K562 (cell line): ENCODE data around the gene CHST8. TPM values are rescaled to one million over a fixed set of nuclear protein-coding genes. Genes with fewer than 3 reads are reported as not detected.

Experiments used
- ATAC-seq: fragments of 200-7000 bp; cut with Tn5 transposase; 3 replicates; pipeline ENCODE4 v1.9.1; 2020; ENCODE audit warnings: moderate library complexity
- BruUV-seq: library from RNA; stranded (reverse); fragments of 400-500 nt; replicated peaks from 2 replicates; lab custom pipeline; 2021; lab: Mats Ljungman, UMichigan
- CTCF ChIA-PET: fragments of 300-600 bp; formaldehyde crosslinking; extraction: SDS; loops from one replicate; lab custom pipeline; 2021; ENCODE audit warnings: low intra/inter-chr PET ratio; lab: Yijun Ruan, JAX
- POLR2A ChIA-PET: fragments of 300-600, 350-650 bp; sonication (Branson Sonifier 250); formaldehyde crosslinking; extraction: SDS; loops from one replicate; lab custom pipeline; 2021; ENCODE audit warnings: antibody characterized with exemption, inconsistent platforms; lab: Yijun Ruan, JAX
- DNase-seq, 4 experiments: peaks; one replicate each; pipeline versions ENCODE4 v3.0.0 to v3.0.0-alpha.2; 2011 to 2018; ENCODE audit warnings: low spot score in 3 of 4, mixed read lengths in 3 of 4; ENCODE audit errors: extremely low read depth in 1 of 4
- FAIRE-seq: peaks from 2 replicates; lab custom pipeline; 2011; peaks lifted over from hg19 to GRCh38; lab: Jason Lieb, UNC
- H2AFZ ChIP-seq: 2 replicates; pipeline ENCODE4 v1.6.0; 2011; ENCODE audit warnings: low read depth, low read length, control low read depth, inconsistent platforms
- H3K27ac ChIP-seq: fragments of 200-600 bp; 3 replicates; pipeline ENCODE4 v1.8.0; 2011; ENCODE audit warnings: low read depth, mild to moderate bottlenecking, control low read depth, inconsistent platforms, low read length, moderate library complexity, mixed read lengths; ENCODE audit errors: extremely low read depth
- H3K27me3 ChIP-seq, 2 experiments: fragments of 300-600 bp in 1 of 2; 2 replicates in 1 of 2; 3 replicates in 1 of 2; pipeline versions ENCODE4 v1.6.0 to v1.8.0; 2011; ENCODE audit warnings: inconsistent platforms in 2 of 2, low read length in 2 of 2, mild to moderate bottlenecking in 1 of 2, mixed read lengths in 1 of 2, moderate library complexity in 1 of 2; ENCODE audit not compliant: control insufficient read depth in 2 of 2, insufficient read depth in 2 of 2
- H3K36me3 ChIP-seq: fragments of 300-600 bp; 3 replicates; pipeline ENCODE4 v1.8.0; 2011; ENCODE audit warnings: mild to moderate bottlenecking, low read length, inconsistent platforms; ENCODE audit not compliant: control insufficient read depth, insufficient read depth
- H3K4me1 ChIP-seq, 2 experiments: fragments of 200-600 bp in 1 of 2; replicated peaks in 1 of 2; 2 replicates in 1 of 2; 3 replicates in 1 of 2; pipeline versions ENCODE4 v1.5.1 to v1.8.0; 2011; ENCODE audit warnings: inconsistent platforms in 2 of 2, low read length in 2 of 2, mild to moderate bottlenecking in 1 of 2, mixed read lengths in 1 of 2, moderate library complexity in 1 of 2; ENCODE audit not compliant: control insufficient read depth in 2 of 2, insufficient read depth in 2 of 2
- H3K4me2 ChIP-seq: 2 replicates; pipeline ENCODE4 v1.6.1; 2011; ENCODE audit warnings: low read length, control low read depth, inconsistent platforms, mixed read lengths; ENCODE audit not compliant: insufficient read depth
- H3K4me3 ChIP-seq: fragments of 200-600 bp; sonication (generic), shearing (Covaris generic); 2 replicates; pipeline ENCODE4 v1.5.1; 2016; ENCODE audit warnings: control low read depth, inconsistent platforms
- H3K79me2 ChIP-seq: fragments of 200-600 bp; 3 replicates; pipeline ENCODE4 v1.8.0; 2011; ENCODE audit warnings: low read length, inconsistent platforms; ENCODE audit not compliant: control insufficient read depth, insufficient read depth
- H3K9ac ChIP-seq, 2 experiments: 2 replicates each; pipeline versions ENCODE4 v1.6.0 to v1.6.1; 2011; ENCODE audit warnings: low read depth in 2 of 2, low read length in 2 of 2, control low read depth in 1 of 2, inconsistent platforms in 1 of 2, mild to moderate bottlenecking in 1 of 2, mixed read lengths in 1 of 2; ENCODE audit not compliant: insufficient read depth in 1 of 2
- H3K9me1 ChIP-seq: one replicate; pipeline ENCODE4 v1.6.0; 2011; ENCODE audit warnings: inconsistent platforms, mild to moderate bottlenecking, low read length, moderate library complexity; ENCODE audit not compliant: control insufficient read depth, insufficient read depth
- H3K9me3 ChIP-seq: replicated peaks from 2 replicates; pipeline ENCODE4 v1.5.1; 2011; ENCODE audit warnings: low read depth, low read length, inconsistent platforms; ENCODE audit not compliant: control insufficient read depth, insufficient read depth
- H4K20me1 ChIP-seq: replicated peaks from 2 replicates; pipeline ENCODE4 v1.6.1; 2011; ENCODE audit warnings: low read length, inconsistent platforms, mixed read lengths; ENCODE audit not compliant: control insufficient read depth, insufficient read depth
- DMBX1 ChIP-seq: fragments of 250-450 bp; sonication (Bioruptor Pico); IDR thresholded peaks from 2 replicates; pipeline ENCODE4 v1.8.0; 2022; ENCODE audit warnings: inconsistent platforms, mild to moderate bottlenecking, moderate library complexity, borderline replicate concordance
- E4F1 ChIP-seq: fragments of 250-450 bp; sonication (Bioruptor Pico); IDR thresholded peaks from 2 replicates; pipeline ENCODE4 v1.5.0; 2021; ENCODE audit warnings: mild to moderate bottlenecking, borderline replicate concordance
- FOS ChIP-seq: IDR thresholded peaks from 3 replicates; pipeline ENCODE4 v1.6.1; 2011; ENCODE audit not compliant: insufficient read length; ENCODE audit errors: extremely low read depth
- GABPA ChIP-seq: fragments of 200-800 bp; sonication (Bioruptor generic); conservative IDR thresholded peaks from 2 replicates; pipeline ENCODE4 v1.6.1; 2016; ENCODE audit warnings: low read depth, missing genetic modification characterization, missing compliant biosample characterization
- GTF2F1 ChIP-seq: IDR thresholded peaks from 2 replicates; pipeline ENCODE4 v1.6.1; 2011; ENCODE audit warnings: low read depth, low read length, improper control_type of control experiment
- MBD2 ChIP-seq: sonication (generic); IDR thresholded peaks from 2 replicates; pipeline ENCODE4 v1.6.1; 2016; ENCODE audit warnings: low read depth, borderline replicate concordance
- MEIS2 ChIP-seq: fragments of 450-650 bp; IDR thresholded peaks from 2 replicates; pipeline ENCODE4 v1.6.1; 2014; ENCODE audit warnings: mild to moderate bottlenecking; ENCODE audit not compliant: partially characterized antibody
- NFXL1 ChIP-seq: fragments of 450-650 bp; formaldehyde crosslinking; IDR thresholded peaks from 2 replicates; pipeline ENCODE4 v1.4.0; 2021; ENCODE audit warnings: mild to moderate bottlenecking
- POLR2A ChIP-seq: fragments of 450-650 bp; conservative IDR thresholded peaks from 2 replicates; pipeline ENCODE4 v1.6.1; 2016
- SRF ChIP-seq, 2 experiments: fragments of 250-450, 450-650 bp in 1 of 2; sonication (Bioruptor Pico) in 1 of 2; sonication (generic) in 1 of 2; formaldehyde crosslinking; IDR thresholded peaks; 2 replicates each; pipeline versions ENCODE4 v1.5.0 to v1.5.1; 2020 to 2022; ENCODE audit warnings: mild to moderate bottlenecking in 1 of 2, missing genetic modification reagents in 1 of 2
- ZBTB26 ChIP-seq: fragments of 450-650 bp; formaldehyde crosslinking; IDR thresholded peaks from 2 replicates; pipeline ENCODE4 v1.4.0; 2022; ENCODE audit warnings: missing genetic modification characterization
- ZNF232 ChIP-seq: sonication (generic); formaldehyde crosslinking; IDR thresholded peaks from 2 replicates; pipeline ENCODE4 v1.8.0; 2022; ENCODE audit warnings: mild to moderate bottlenecking, missing genetic modification reagents
- ZNF431 ChIP-seq: sonication (generic); formaldehyde crosslinking; IDR thresholded peaks from 2 replicates; pipeline ENCODE4 v1.8.0; 2022; ENCODE audit warnings: mild to moderate bottlenecking, missing genetic modification reagents
- ZZZ3 ChIP-seq: fragments of 450-650 bp; IDR thresholded peaks from 2 replicates; pipeline ENCODE4 v1.6.1; 2016; ENCODE audit warnings: antibody characterized with exemption, mild to moderate bottlenecking, moderate library complexity
- WGBS: fragments of 100-300 bp; shearing (Covaris generic); methylation state at CpG from one replicate; pipeline ENCODE4 v1.1.6; 2016; ENCODE audit warnings: low coverage, mixed read lengths; ENCODE audit not compliant: insufficient coverage; ENCODE audit errors: missing lambda C conversion rate; 5-methylcytosine and 5-hydroxymethylcytosine counted together
- in situ Hi-C: fragments of 300-500 bp; cut with MboI; formaldehyde crosslinking; loops from 4 replicates; pipeline ENCODE4 v1.15.0; 2018; ENCODE audit warnings: inconsistent platforms, mixed read lengths
- intact Hi-C: fragments of 100-400 bp; cut with micrococcal nuclease; formaldehyde crosslinking; loops from 2 replicates; pipeline ENCODE4 v1.14.2; 2022
- polyA plus RNA-seq, 8 experiments: library from polyadenylated mRNA; depleted of rRNA in 4 of 8; stranded (reverse) in 5 of 8; unstranded in 3 of 8; fragments of >200 nt; fragmentation: Nextera tagmentation in 2 of 8; fragmentation: Illumina TruSeq in 1 of 8; extraction: Ambion mirVana in 2 of 8; extraction: Trizol in 1 of 8; gene quantifications; 2 replicates each; pipeline versions ENCODE4 v1.2.1 to v1.2.3, GENCODE V29; 2011 to 2014; ENCODE audit warnings: inconsistent platforms in 1 of 8, missing spikeins in 1 of 8
- total RNA-seq, 7 experiments: library from RNA; depleted of rRNA in 6 of 7; stranded (reverse); fragments of >200 nt in 6 of 7; fragmentation: Illumina TruSeq in 2 of 7; extraction: Trizol in 2 of 7; gene quantifications; 2 replicates each; pipeline versions ENCODE4 v1.2.1 to v1.2.3, GENCODE V29; 2011 to 2021; ENCODE audit warnings: low replicate concordance in 1 of 7
- TF ChIP-seq, protein P1 (sequence below): fragments of 450-650 bp; IDR thresholded peaks from 2 replicates; pipeline ENCODE4 v1.6.1; 2016; ENCODE audit warnings: low read depth, mild to moderate bottlenecking, moderate library complexity
- TF ChIP-seq, protein P2 (sequence below): sonication (generic); formaldehyde crosslinking; IDR thresholded peaks from 2 replicates; pipeline ENCODE4 v1.8.0; 2022; ENCODE audit warnings: mild to moderate bottlenecking, missing genetic modification reagents, borderline replicate concordance

The CHST8 gene
- total and polyA plus RNA-seq, 9 of the 15 experiments (the other 6 are each of a cell fraction or from before 2014, with no cell fraction given) = 0.11 TPM; not detected in 8

- no peak for DNase-seq
- Histone ChIP-seq H3K9me3 (no peaks in the 10 kb centered on the region), H4K20me1 (no peaks in the 10 kb centered on the region; the same call in 1 of the 2 replicates), H3K27me3 (peaks cover 0 to 6% of the 10 kb centered on the region in 2 experiments; a peak in 3 of 5 replicates), H2AFZ (no peak overlapping the region), H3K4me1 (no peaks in the 10 kb centered on the region; a peak in 1 of 5 replicates)
- in situ Hi-C loops = no loop called here
- TF ChIP-seq, protein P1, sequence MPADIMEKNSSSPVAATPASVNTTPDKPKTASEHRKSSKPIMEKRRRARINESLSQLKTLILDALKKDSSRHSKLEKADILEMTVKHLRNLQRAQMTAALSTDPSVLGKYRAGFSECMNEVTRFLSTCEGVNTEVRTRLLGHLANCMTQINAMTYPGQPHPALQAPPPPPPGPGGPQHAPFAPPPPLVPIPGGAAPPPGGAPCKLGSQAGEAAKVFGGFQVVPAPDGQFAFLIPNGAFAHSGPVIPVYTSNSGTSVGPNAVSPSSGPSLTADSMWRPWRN = no peak
- no peak for TF ChIP-seq ZNF232 (CRISPR knock-in tag)
- TF ChIP-seq MEIS2 = no peak
- TF ChIP-seq ZBTB26 = no peak
- TF ChIP-seq MBD2 = no peak
- TF ChIP-seq GABPA (tag) = no peak
- TF ChIP-seq FOS = no peak
- no peak for TF ChIP-seq POLR2A
- no peak for TF ChIP-seq DMBX1 (CRISPR knock-in tag)
- TF ChIP-seq ZNF431 (CRISPR knock-in tag) = no peak
- TF ChIP-seq, protein P2, sequence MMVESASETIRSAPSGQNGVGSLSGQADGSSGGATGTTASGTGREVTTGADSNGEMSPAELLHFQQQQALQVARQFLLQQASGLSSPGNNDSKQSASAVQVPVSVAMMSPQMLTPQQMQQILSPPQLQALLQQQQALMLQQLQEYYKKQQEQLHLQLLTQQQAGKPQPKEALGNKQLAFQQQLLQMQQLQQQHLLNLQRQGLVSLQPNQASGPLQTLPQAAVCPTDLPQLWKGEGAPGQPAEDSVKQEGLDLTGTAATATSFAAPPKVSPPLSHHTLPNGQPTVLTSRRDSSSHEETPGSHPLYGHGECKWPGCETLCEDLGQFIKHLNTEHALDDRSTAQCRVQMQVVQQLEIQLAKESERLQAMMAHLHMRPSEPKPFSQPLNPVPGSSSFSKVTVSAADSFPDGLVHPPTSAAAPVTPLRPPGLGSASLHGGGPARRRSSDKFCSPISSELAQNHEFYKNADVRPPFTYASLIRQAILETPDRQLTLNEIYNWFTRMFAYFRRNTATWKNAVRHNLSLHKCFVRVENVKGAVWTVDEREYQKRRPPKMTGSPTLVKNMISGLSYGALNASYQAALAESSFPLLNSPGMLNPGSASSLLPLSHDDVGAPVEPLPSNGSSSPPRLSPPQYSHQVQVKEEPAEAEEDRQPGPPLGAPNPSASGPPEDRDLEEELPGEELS (CRISPR knock-in tag) = no peak
- no peak for TF ChIP-seq ZZZ3
- TF ChIP-seq NFXL1 (CRISPR knock-in tag) = no peak
- no peak for TF ChIP-seq SRF (CRISPR knock-in tag; IDR thresholded peaks at IDR 0.05)
- TF ChIP-seq GTF2F1 = no peak
- no peak for TF ChIP-seq E4F1 (CRISPR knock-in tag)
- TF ChIP-seq, all 486 proteins: peak for 0
- no peak overlapping the region for H3K4me3 ChIP-seq
- BruUV-seq = no TSS peak
- no peaks in the 10 kb centered on the region for H3K9me1 ChIP-seq
- CTCF ChIA-PET = no interaction called here
- ATAC-seq = no peak
- POLR2A ChIA-PET = no interaction called here
- H3K9ac ChIP-seq = no peak overlapping the region
- no peak overlapping the region for H3K4me2 ChIP-seq
- intact Hi-C loops = loop anchor here (10.0 kb wide), 1 partner anchor 52 kb away; no protein-coding TSS in a partner anchor
- H3K36me3 ChIP-seq = no peaks in the 10 kb centered on the region
- 0% methylated on average over 11 of the region's 11 CpGs for WGBS
- no peak for FAIRE-seq
- no peaks in the 10 kb centered on the region for H3K79me2 ChIP-seq
- no peak overlapping the region for H3K27ac ChIP-seq
Measured at GRCh38 chr19:33722456-33723239, 100.9 kb downstream of the CHST8 start.
